B cell (primary cell): ENCODE data around the gene AK3. TPM values are rescaled to one million over a fixed set of nuclear protein-coding genes. Genes with fewer than 3 reads are reported as not detected.

Experiments used
- polyA plus RNA-seq: library from polyadenylated mRNA; depleted of rRNA; stranded (reverse); fragments of >200 nt; gene quantifications from 2 replicates; pipeline ENCODE4 v1.2.3, GENCODE V29; 2012
- total RNA-seq, 2 donors: library from RNA; stranded (reverse); fragments of 120-200 nt in 1 of 2; gene quantifications; 1 replicate in 1 of 2; 2 replicates in 1 of 2; pipeline versions ENCODE4 v1.2.3 to v1.2.4, GENCODE V29; 2013 to 2022

AK3 gene
- total and polyA plus RNA-seq, 2 donors (not counting 1 experiment from before 2014, with no cell fraction given), result 9.9 to 22.9 TPM

Other genes with a start within 250 kb of the AK3 start
- 12.8 and 14.3 TPM in 2 replicates for gene PLPP6, start 78.9 kb downstream of the AK3 start, total RNA-seq
- 2.7 and 6.3 TPM in 2 replicates for gene PLPP6, start 78.9 kb downstream of the AK3 start, polyA plus RNA-seq
- gene SPATA6L, start 74.7 kb downstream of the AK3 start, total RNA-seq, result 1.2 and 1.7 TPM in 2 replicates
- gene SPATA6L, start 74.7 kb downstream of the AK3 start, polyA plus RNA-seq, result 0.09 and 0.30 TPM in 2 replicates
- gene CDC37L1, start 61.6 kb downstream of the AK3 start, total RNA-seq, result 16.0 and 19.3 TPM in 2 replicates
- gene CDC37L1, start 61.6 kb downstream of the AK3 start, polyA plus RNA-seq, result 3.0 and 3.3 TPM in 2 replicates
- 21.7 and 29.6 TPM in 2 replicates for gene RCL1, start 51.7 kb upstream of the AK3 start, total RNA-seq
- gene RCL1, start 51.7 kb upstream of the AK3 start, polyA plus RNA-seq, result 10.5 and 14.3 TPM in 2 replicates
- gene JAK2, start 244.1 kb upstream of the AK3 start, total RNA-seq, result 24.6 and 26.4 TPM in 2 replicates
- gene JAK2, start 244.1 kb upstream of the AK3 start, polyA plus RNA-seq, result 8.0 and 10.8 TPM in 2 replicates